ENCODE data around the gene PPM1F. TPM values are rescaled to one million over a fixed set of nuclear protein-coding genes. Genes with fewer than 3 reads are reported as not detected.
A peak's percentile ranks its signal among the peaks of the same experiment; 100 is the strongest.

PPM1F gene
- total and polyA plus RNA-seq, 2 donors from 2014 or later = 13.8 to 42.5 TPM

GRCh38 chr22:21990445-21991303, 38.0 kb upstream of the PPM1F start:
- H3K27me3 ChIP-seq (ENCODE audit: control insufficient read depth, insufficient read depth, low read length) = no peaks in the 10 kb centered on the region
- no peak for TF ChIP-seq CTCF (IDR thresholded peaks at IDR 0.05; ENCODE audit: borderline replicate concordance, extremely low read depth, insufficient read depth)
- H3K27ac ChIP-seq (ENCODE audit: low read depth in 2 of 2, low read length in 2 of 2) = no peak overlapping the region
- no peak overlapping the region for H3K4me3 ChIP-seq (ENCODE audit: low read length in 3 of 3)
- no peaks in the 10 kb centered on the region for H3K4me1 ChIP-seq (ENCODE audit: control insufficient read depth in 2 of 3, insufficient read depth in 2 of 3, low read depth in 1 of 3, low read length in 3 of 3)
- DNase-seq (peak in 1 of 5 donors; percentile 45), FAIRE-seq (no peak)
- no peak overlapping the region for H3K9ac ChIP-seq (ENCODE audit: low read length in 3 of 3)
- H3K36me3 ChIP-seq (ENCODE audit: control insufficient read depth in 2 of 3, insufficient read depth in 3 of 3, low read length in 3 of 3) = no peaks in the 10 kb centered on the region
- intact Hi-C loops (cut with DNase I) = no loop called here
- no peaks in the 10 kb centered on the region for H3K9me3 ChIP-seq (ENCODE audit: control insufficient read depth in 2 of 3, insufficient read depth in 1 of 3, low read length in 3 of 3)

- DNase-seq = peak in 1 of 5 donors; percentile 9
- H3K9me3 ChIP-seq (ENCODE audit: control insufficient read depth in 2 of 3, insufficient read depth in 1 of 3, low read length in 3 of 3) = no peaks in the 10 kb centered on the region
- no peaks in the 10 kb centered on the region for H3K27me3 ChIP-seq (ENCODE audit: control insufficient read depth, insufficient read depth, low read length)
- no peak overlapping the region for H3K27ac ChIP-seq (ENCODE audit: low read depth in 2 of 2, low read length in 2 of 2)
- FAIRE-seq = no peak
- TF ChIP-seq CTCF (IDR thresholded peaks at IDR 0.05; ENCODE audit: borderline replicate concordance, extremely low read depth, insufficient read depth) = no peak
- H3K9ac ChIP-seq (ENCODE audit: low read length in 3 of 3) = no peak overlapping the region
- H3K36me3 ChIP-seq (ENCODE audit: control insufficient read depth in 2 of 3, insufficient read depth in 3 of 3, low read length in 3 of 3) = no peaks in the 10 kb centered on the region
- intact Hi-C loops (cut with DNase I) = no loop called here
- H3K4me3 ChIP-seq (ENCODE audit: low read length in 3 of 3) = no peak overlapping the region
- no peaks in the 10 kb centered on the region for H3K4me1 ChIP-seq (ENCODE audit: control insufficient read depth in 2 of 3, insufficient read depth in 2 of 3, low read depth in 1 of 3, low read length in 3 of 3)
Observed at GRCh38 chr22:21989049-21989448, 36.4 kb upstream of the PPM1F start.

GRCh38 chr22:21985214-21985613, 32.6 kb upstream of the PPM1F start:
- Histone ChIP-seq H3K27me3 (ENCODE audit: control insufficient read depth, insufficient read depth, low read length) (no peaks in the 10 kb centered on the region), H3K4me3 (ENCODE audit: low read length in 3 of 3) (no peak overlapping the region), H3K9me3 (ENCODE audit: control insufficient read depth in 2 of 3, insufficient read depth in 1 of 3, low read length in 3 of 3) (no peaks in the 10 kb centered on the region), H3K9ac (ENCODE audit: low read length in 3 of 3) (no peak overlapping the region), H3K27ac (ENCODE audit: low read depth in 2 of 2, low read length in 2 of 2) (no peak overlapping the region), H3K36me3 (ENCODE audit: control insufficient read depth in 2 of 3, insufficient read depth in 3 of 3, low read length in 3 of 3) (no peaks in the 10 kb centered on the region), H3K4me1 (ENCODE audit: control insufficient read depth in 2 of 3, insufficient read depth in 2 of 3, low read depth in 1 of 3, low read length in 3 of 3) (peaks cover 0 to 9% (median 0%) of the 10 kb centered on the region in 3 donors)
- TF ChIP-seq CTCF (IDR thresholded peaks at IDR 0.05; ENCODE audit: borderline replicate concordance, extremely low read depth, insufficient read depth) = no peak
- DNase-seq = peak in 1 of 5 donors; percentile 52
- intact Hi-C loops (cut with DNase I) = no loop called here
- no peak for FAIRE-seq
